ENCODE results near the gene DENND1C. TPM values are rescaled to one million over a fixed set of nuclear protein-coding genes. Genes with fewer than 3 reads are reported as not detected.

DENND1C gene
- total RNA-seq, 6 experiments from 2014 or later, result 0.90 to 2.7 (median 1.8) TPM

DNA sequence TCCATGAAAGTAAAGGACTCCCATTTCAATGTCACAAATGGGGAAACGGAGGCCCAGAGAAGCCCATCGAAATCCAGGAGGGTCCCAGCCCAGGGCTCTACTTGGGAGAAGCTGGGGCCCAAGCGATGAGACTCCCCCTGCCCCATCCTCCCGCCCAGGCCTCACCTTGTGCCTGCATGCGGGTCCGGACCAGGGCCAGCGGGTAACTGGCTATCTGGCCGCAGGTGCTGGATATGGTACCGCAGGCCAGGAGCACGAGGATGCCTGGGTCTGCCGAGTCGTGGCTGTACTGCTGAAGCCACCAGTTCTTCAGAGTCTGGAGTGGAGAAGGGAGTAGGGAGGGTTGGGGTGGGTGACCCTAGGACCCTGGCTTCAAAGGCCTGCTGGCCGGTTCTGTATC lies 37.6 kb downstream of the DENND1C start:
- intact Hi-C loops (cut with DNase I), result no loop called here
- no peaks in the 10 kb centered on the region for H3K27me3 ChIP-seq
- no peak for ATAC-seq

DNA sequence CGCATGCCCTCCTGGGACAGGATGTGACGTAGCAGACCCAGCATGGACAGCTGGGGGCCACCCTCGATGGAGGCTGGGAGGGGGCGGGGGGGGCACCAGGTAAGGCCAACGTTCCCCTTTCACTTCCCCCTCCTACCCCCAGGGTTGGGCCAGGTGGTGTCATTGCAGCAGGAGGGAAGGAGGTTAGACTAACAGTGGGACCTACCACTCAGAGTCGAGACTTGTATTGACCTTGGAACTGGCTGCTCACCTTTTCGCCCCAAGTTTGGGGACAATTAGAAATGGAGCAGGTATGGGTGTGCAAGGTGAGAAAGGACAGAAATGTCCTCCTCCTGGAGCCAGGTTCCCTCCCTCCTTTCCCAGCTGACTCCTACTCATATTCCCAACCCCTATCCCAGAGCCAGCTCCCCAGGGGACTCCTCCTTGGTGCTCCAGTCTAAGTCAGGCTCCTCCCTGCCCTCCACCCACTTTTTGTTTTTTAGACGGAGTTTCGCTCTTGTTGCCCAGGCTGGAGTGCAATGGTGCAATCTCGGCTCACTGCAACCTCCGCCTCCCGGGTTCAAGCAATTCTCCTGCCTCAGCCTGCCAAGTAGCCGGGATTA lies 39.4 kb downstream of the DENND1C start:
- no peaks in the 10 kb centered on the region for H3K27me3 ChIP-seq
- no peak for ATAC-seq
- no peaks in the 10 kb centered on the region for H3K4me1 ChIP-seq
- WGBS (ENCODE audit: insufficient coverage, low coverage, low lambda C conversion rate, missing lambda C conversion rate), result 92% methylated on average over 6 of the region's 13 CpGs
- no peaks in the 10 kb centered on the region for H3K9me3 ChIP-seq
- intact Hi-C loops (cut with DNase I), result no loop called here
- H3K4me3 ChIP-seq, result no peak overlapping the region
- no peak for DNase-seq
- H3K27ac ChIP-seq, result no peak overlapping the region
- H3K36me3 ChIP-seq, result peaks cover 0 to 3% (median 0%) of the 10 kb centered on the region in 4 donors
- TF ChIP-seq CTCF (IDR thresholded peaks at IDR 0.05), result no peak
- no peak for TF ChIP-seq POLR2A (IDR thresholded peaks at IDR 0.05)

More for the DNA sequence above, 37.6 kb downstream of the DENND1C start:
- Histone ChIP-seq H3K4me3 (no peak overlapping the region), H3K36me3 (peaks cover 0 to 3% (median 0%) of the 10 kb centered on the region in 4 donors), H3K27ac (no peak overlapping the region), H3K9me3 (no peaks in the 10 kb centered on the region), H3K4me1 (no peaks in the 10 kb centered on the region)
- no peak for DNase-seq
- TF ChIP-seq CTCF (IDR thresholded peaks at IDR 0.05) (no peak), POLR2A (IDR thresholded peaks at IDR 0.05) (no peak)
- WGBS (ENCODE audit: insufficient coverage, low coverage, low lambda C conversion rate, missing lambda C conversion rate), result 60% methylated on average over 1 of the region's 13 CpGs

- Histone ChIP-seq H3K27me3 (no peaks in the 10 kb centered on the region), H3K36me3 (peaks cover 0 to 3% (median 0%) of the 10 kb centered on the region in 4 donors), H3K27ac (no peak overlapping the region), H3K9me3 (no peaks in the 10 kb centered on the region), H3K4me1 (no peaks in the 10 kb centered on the region), H3K4me3 (no peak overlapping the region)
- 81% methylated on average over 3 of the region's 3 CpGs for WGBS (ENCODE audit: insufficient coverage, low coverage, low lambda C conversion rate, missing lambda C conversion rate)
- intact Hi-C loops (cut with DNase I), result no loop called here
- TF ChIP-seq CTCF (IDR thresholded peaks at IDR 0.05), result no peak
- no peak for TF ChIP-seq POLR2A (IDR thresholded peaks at IDR 0.05)
- no peak for ATAC-seq
- no peak for DNase-seq
Measured at GRCh38 chr19:6440905-6441304, 40.7 kb downstream of the DENND1C start.

GRCh38 chr19:6439743-6440142 lies 41.8 kb downstream of the DENND1C start:
- H3K4me3 ChIP-seq, result no peak overlapping the region
- DNase-seq, result no peak
- intact Hi-C loops (cut with DNase I), result no loop called here
- H3K27ac ChIP-seq, result no peak overlapping the region
- ATAC-seq, result no peak
- H3K4me1 ChIP-seq, result no peaks in the 10 kb centered on the region
- H3K36me3 ChIP-seq, result no peaks in the 10 kb centered on the region
- H3K9me3 ChIP-seq, result no peaks in the 10 kb centered on the region
- TF ChIP-seq CTCF (IDR thresholded peaks at IDR 0.05), result no peak
- no peak for TF ChIP-seq POLR2A (IDR thresholded peaks at IDR 0.05)
- WGBS (ENCODE audit: insufficient coverage, low coverage, low lambda C conversion rate, missing lambda C conversion rate), result 96% methylated on average over 3 of the region's 4 CpGs
- no peaks in the 10 kb centered on the region for H3K27me3 ChIP-seq

Measured in right lobe of liver (tissue), 6 donors.